H1 (cell line): ENCODE measurements around the gene GAK. TPM values are rescaled to one million over a fixed set of nuclear protein-coding genes. Genes with fewer than 3 reads are reported as not detected.

Source experiments
- CTCF ChIA-PET: fragments of 300-600 bp; sonication (Branson Sonifier 250); formaldehyde crosslinking; loops from one replicate; lab custom pipeline; 2021; ENCODE audit not compliant: partially characterized antibody; lab: Charles Lee
- POLR2A ChIA-PET: fragments of 300-600 bp; sonication (Branson Sonifier 250); formaldehyde crosslinking; loops from one replicate; lab custom pipeline; 2021; ENCODE audit warnings: inconsistent platforms; ENCODE audit not compliant: partially characterized antibody; lab: Charles Lee
- DNase-seq, 2 experiments: peaks; one replicate each; pipeline versions ENCODE4 v3.0.0 to v3.0.0-alpha.2; 2010 to 2022; ENCODE audit warnings: low spot score in 2 of 2, low read depth in 1 of 2, mixed read lengths in 1 of 2
- FAIRE-seq: peaks from 2 replicates; lab custom pipeline; 2011; peaks lifted over from hg19 to GRCh38; lab: Jason Lieb, UNC
- H2AFZ ChIP-seq: 2 replicates; pipeline ENCODE4 v1.8.1; 2012; ENCODE audit warnings: low read length, inconsistent platforms
- H2AK5ac ChIP-seq: 2 replicates; pipeline ENCODE4 v1.6.1; 2013; ENCODE audit warnings: low read depth, low read length
- H2BK120ac ChIP-seq: replicated peaks from 2 replicates; pipeline ENCODE3; 2013; ENCODE audit warnings: low read depth, low read length, inconsistent platforms
- H2BK12ac ChIP-seq: 2 replicates; pipeline ENCODE4 v1.6.1; 2013; ENCODE audit warnings: low read depth, low read length
- H2BK15ac ChIP-seq: 2 replicates; pipeline ENCODE4 v1.6.1; 2013; ENCODE audit warnings: low read length
- H2BK20ac ChIP-seq: 2 replicates; pipeline ENCODE4 v1.6.1; 2013; ENCODE audit warnings: low read length
- H2BK5ac ChIP-seq: 2 replicates; pipeline ENCODE4 v1.6.1; 2013; ENCODE audit warnings: low read depth, low read length
- H3K14ac ChIP-seq: 2 replicates; pipeline ENCODE4 v1.6.1; 2013; ENCODE audit warnings: inconsistent platforms; ENCODE audit not compliant: insufficient read length
- H3K18ac ChIP-seq: 2 replicates; pipeline ENCODE4 v1.6.1; 2013; ENCODE audit warnings: low read length; ENCODE audit errors: extremely low read depth
- H3K23ac ChIP-seq: 2 replicates; pipeline ENCODE4 v1.6.1; 2013; ENCODE audit warnings: inconsistent platforms; ENCODE audit not compliant: insufficient read length
- H3K23me2 ChIP-seq: 2 replicates; pipeline ENCODE4 v1.6.1; 2013; ENCODE audit warnings: low read depth, low read length
- H3K27ac ChIP-seq: 2 replicates; pipeline ENCODE4 v1.6.1; 2011; ENCODE audit warnings: low read depth, low read length, inconsistent platforms
- H3K27me3 ChIP-seq, 4 experiments: replicated peaks in 1 of 4; 1 replicate in 1 of 4; 2 replicates in 3 of 4; pipeline versions ENCODE4 v1.6.1 to v1.8.1; 2011 to 2013; ENCODE audit warnings: low read length in 3 of 4, mild to moderate bottlenecking in 3 of 4, inconsistent platforms in 2 of 4, mixed read lengths in 2 of 4, moderate library complexity in 1 of 4; ENCODE audit not compliant: control insufficient read depth in 3 of 4, insufficient read depth in 3 of 4; ENCODE audit errors: extremely low read depth in 1 of 4
- H3K36me3 ChIP-seq, 4 experiments: 2 replicates each; pipeline versions ENCODE4 v1.6.1 to v1.8.1; 2011 to 2013; ENCODE audit warnings: mild to moderate bottlenecking in 4 of 4, low read length in 3 of 4, moderate library complexity in 2 of 4, control low read depth in 1 of 4, inconsistent platforms in 1 of 4; ENCODE audit not compliant: insufficient read depth in 4 of 4, control insufficient read depth in 2 of 4
- H3K4ac ChIP-seq: replicated peaks from 2 replicates; pipeline ENCODE3; 2013; ENCODE audit warnings: low read length, low read depth, mixed read lengths, inconsistent platforms; ENCODE audit not compliant: insufficient read length
- H3K4me1 ChIP-seq, 4 experiments: replicated peaks in 1 of 4; 1 replicate in 1 of 4; 2 replicates in 3 of 4; pipeline versions ENCODE4 v1.6.1 to v1.8.1; 2011 to 2013; ENCODE audit warnings: low read length in 3 of 4, inconsistent platforms in 2 of 4, mixed read lengths in 1 of 4; ENCODE audit not compliant: insufficient read depth in 4 of 4, control insufficient read depth in 3 of 4
- H3K4me2 ChIP-seq, 2 experiments: 2 replicates each; pipeline versions ENCODE4 v1.6.1 to v1.8.1; 2011 to 2013; ENCODE audit warnings: low read depth in 2 of 2, low read length in 2 of 2, control low read depth in 1 of 2, inconsistent platforms in 1 of 2, mild to moderate bottlenecking in 1 of 2; ENCODE audit not compliant: insufficient read depth in 1 of 2
- H3K4me3 ChIP-seq, 4 experiments: fragments of 200-600, 300-600 bp in 1 of 4; sonication (generic), shearing (Covaris generic), sonication (Bioruptor Twin) in 1 of 4; 2 replicates each; pipeline versions ENCODE4 v1.5.1 to v1.8.1; 2011 to 2016; ENCODE audit warnings: low read length in 4 of 4, low read depth in 3 of 4, control low read depth in 2 of 4, inconsistent platforms in 2 of 4, mild to moderate bottlenecking in 2 of 4, mixed read lengths in 1 of 4, moderate library complexity in 1 of 4; ENCODE audit not compliant: insufficient read depth in 2 of 4; ENCODE audit errors: extremely low read depth in 1 of 4
- H3K56ac ChIP-seq: replicated peaks from 2 replicates; pipeline ENCODE3; 2013; ENCODE audit warnings: low read depth, mild to moderate bottlenecking, mixed read lengths, low read length, inconsistent platforms; ENCODE audit not compliant: insufficient read length
- H3K79me1 ChIP-seq: 2 replicates; pipeline ENCODE4 v1.6.1; 2013; ENCODE audit warnings: low read depth, low read length, control low read depth
- H3K79me2 ChIP-seq, 2 experiments: 2 replicates each; pipeline versions ENCODE4 v1.6.1 to v1.8.1; 2012 to 2013; ENCODE audit warnings: low read length in 2 of 2, mild to moderate bottlenecking in 2 of 2, inconsistent platforms in 1 of 2; ENCODE audit not compliant: insufficient read depth in 2 of 2, control insufficient read depth in 1 of 2
- H3K9ac ChIP-seq, 4 experiments: replicated peaks in 1 of 4; 1 replicate in 1 of 4; 2 replicates in 3 of 4; pipeline versions ENCODE4 v1.6.1 to v1.8.1; 2011 to 2013; ENCODE audit warnings: low read depth in 3 of 4, low read length in 3 of 4, control low read depth in 2 of 4, mild to moderate bottlenecking in 2 of 4, moderate library complexity in 2 of 4, inconsistent platforms in 1 of 4; ENCODE audit errors: extremely low read depth in 1 of 4
- H3K9me3 ChIP-seq, 2 experiments: 2 replicates each; pipeline versions ENCODE4 v1.6.1 to v1.8.1; 2012 to 2013; ENCODE audit warnings: mild to moderate bottlenecking in 2 of 2, moderate library complexity in 2 of 2, control low read depth in 1 of 2, inconsistent platforms in 1 of 2, low read depth in 1 of 2, low read length in 1 of 2, mixed read lengths in 1 of 2; ENCODE audit not compliant: insufficient read depth in 2 of 2
- H4K20me1 ChIP-seq, 2 experiments: replicated peaks in 1 of 2; 2 replicates each; pipeline versions ENCODE3 to v1.8.1; 2011 to 2013; ENCODE audit warnings: inconsistent platforms in 2 of 2, low read length in 2 of 2, mild to moderate bottlenecking in 1 of 2; ENCODE audit not compliant: insufficient read depth in 2 of 2, control insufficient read depth in 1 of 2
- H4K5ac ChIP-seq: 2 replicates; pipeline ENCODE4 v1.6.1; 2013; ENCODE audit warnings: low read length, low read depth, mixed read lengths, inconsistent platforms; ENCODE audit not compliant: insufficient read length
- H4K8ac ChIP-seq: 2 replicates; pipeline ENCODE4 v1.8.0; 2013; ENCODE audit warnings: mild to moderate bottlenecking, moderate library complexity, low read length, inconsistent platforms; ENCODE audit not compliant: insufficient read depth; ENCODE audit errors: extremely low read depth
- H4K91ac ChIP-seq: replicated peaks from 2 replicates; pipeline ENCODE3; 2013; ENCODE audit warnings: low read length, mixed read lengths, inconsistent platforms; ENCODE audit not compliant: insufficient read length
- EP300 ChIP-seq, 2 experiments: IDR thresholded peaks; 1 replicate in 1 of 2; 2 replicates in 1 of 2; pipeline ENCODE4 v1.6.1; 2011 to 2012; ENCODE audit warnings: low read depth in 2 of 2, low read length in 2 of 2, mild to moderate bottlenecking in 2 of 2, borderline replicate concordance in 1 of 2, inconsistent platforms in 1 of 2, moderate library complexity in 1 of 2
- HDAC6 ChIP-seq: IDR thresholded peaks from one replicate; pipeline ENCODE4 v1.7.1; 2012; ENCODE audit warnings: low read depth, mild to moderate bottlenecking, inconsistent platforms, low read length, moderate library complexity
- POLR2AphosphoS5 ChIP-seq: IDR thresholded peaks from 2 replicates; pipeline ENCODE4 v1.6.1; 2011; ENCODE audit warnings: low read depth, low read length
- TAF7 ChIP-seq: optimal IDR thresholded peaks from 2 replicates; pipeline ENCODE3; 2011; ENCODE audit warnings: low read depth, mild to moderate bottlenecking, inconsistent platforms, low read length, moderate library complexity, borderline replicate concordance
- WGBS, 2 experiments: shearing (Covaris generic) in 1 of 2; methylation state at CpG; one replicate each; pipeline versions ENCODE4 v1.1.6 to v1.1.7; 2013 to 2015; ENCODE audit warnings: low lambda C conversion rate in 2 of 2, mixed read lengths in 2 of 2, inconsistent platforms in 1 of 2, low coverage in 1 of 2, missing lambda C conversion rate in 1 of 2; ENCODE audit not compliant: insufficient replicate concordance in 2 of 2, insufficient coverage in 1 of 2, insufficient read length in 1 of 2; ENCODE audit errors: extremely low coverage in 1 of 2, missing lambda C conversion rate in 1 of 2; 5-methylcytosine and 5-hydroxymethylcytosine counted together
- polyA plus RNA-seq, 7 experiments: library from polyadenylated mRNA; depleted of rRNA in 3 of 7; stranded (reverse) in 5 of 7; unstranded in 2 of 7; fragments of >200 nt in 5 of 7; fragments of 200-250 nt in 2 of 7; gene quantifications; 1 replicate in 5 of 7; 2 replicates in 1 of 7; 4 replicates in 1 of 7; pipeline versions ENCODE4 v1.2.1 to v1.2.3, GENCODE V29; 2011 to 2013; ENCODE audit warnings: missing spikeins in 2 of 7, mixed read lengths in 2 of 7
- total RNA-seq: library from RNA; stranded (reverse); fragmentation: NEBNext Ultra II Directional; extraction: Animal tissue kit (Norgen Biotek cat#: 25700); gene quantifications from 2 replicates; pipeline ENCODE4 v1.2.1, GENCODE V29; 2021
- TF ChIP-seq, protein P1 (sequence below): IDR thresholded peaks from 2 replicates; pipeline ENCODE4 v1.6.1; 2012; ENCODE audit warnings: inconsistent platforms

The GAK gene
- total and polyA plus RNA-seq, 2 of the 8 experiments (the other 6 are each of a cell fraction or from before 2014, with no cell fraction given), result 31.5 to 70.8 TPM

DNA sequence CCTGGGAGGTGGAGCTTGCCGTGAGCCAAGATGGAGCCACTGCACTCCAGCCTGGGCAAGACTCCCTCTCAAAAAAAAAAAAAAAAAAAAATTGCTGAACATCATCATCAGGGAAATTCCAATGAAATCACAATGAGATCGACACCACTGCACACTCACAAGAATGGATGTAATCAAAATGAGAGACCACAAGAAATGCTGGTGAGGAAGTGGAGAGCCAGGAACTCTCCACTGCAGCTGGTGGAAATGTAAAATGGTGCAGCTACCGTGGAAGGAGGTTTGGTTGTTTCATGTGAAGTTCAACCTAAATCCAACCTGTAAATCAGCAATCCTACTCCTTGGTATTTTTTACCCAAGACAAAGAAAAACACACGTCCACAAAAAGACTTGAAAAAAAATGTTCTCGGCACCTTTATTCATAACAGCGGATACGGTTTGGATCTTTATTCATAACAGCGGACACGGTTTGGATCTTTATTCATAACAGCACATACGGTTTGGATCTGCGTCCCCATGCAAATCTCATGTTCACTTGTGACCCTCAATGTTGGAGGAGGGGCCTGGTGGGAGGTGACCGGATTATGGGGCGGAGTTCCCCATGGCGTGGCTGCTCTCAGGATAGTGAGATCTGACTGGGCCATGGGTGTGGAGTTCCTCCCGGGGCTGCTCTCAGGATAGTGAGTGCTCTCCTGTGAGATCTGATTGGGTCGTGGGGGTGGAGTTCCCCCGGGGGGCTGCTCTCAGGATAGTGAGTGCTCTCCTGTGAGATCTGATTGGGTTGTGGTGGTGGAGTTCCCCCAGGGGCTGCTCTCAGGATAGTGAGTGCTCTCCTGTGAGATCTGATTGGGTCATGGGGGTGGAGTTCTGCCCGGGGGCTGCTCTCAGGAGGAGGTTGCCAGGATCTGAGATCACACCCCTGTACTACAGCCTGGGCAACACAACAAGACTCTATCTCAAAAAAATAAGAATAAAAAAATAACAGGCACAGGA, 7.7 kb downstream of the GAK start:
- H3K4me3 ChIP-seq, result no peak overlapping the region
- FAIRE-seq (no peak), DNase-seq (no peak)
- no peaks in the 10 kb centered on the region for H3K23me2 ChIP-seq
- ChIA-PET CTCF (interaction anchor here (1.0 kb wide), 1 partner anchor 15 kb away, joined by 3 read pairs; no protein-coding TSS in a partner anchor), POLR2A (no interaction called here)
- H3K79me1 ChIP-seq, result peaks cover 20% of the 10 kb centered on the region
- H2BK12ac ChIP-seq, result no peak overlapping the region
- H3K27ac ChIP-seq, result no peak overlapping the region
- no peaks in the 10 kb centered on the region for H3K27me3 ChIP-seq
- H3K79me2 ChIP-seq, result peaks cover 19 to 74% of the 10 kb centered on the region in 2 experiments; a peak in 3 of 4 replicates
- no peak overlapping the region for H2AFZ ChIP-seq
- no peak overlapping the region for H4K8ac ChIP-seq
- no peak overlapping the region for H3K23ac ChIP-seq
- 87% methylated on average over 18 of the region's 18 CpGs; no CpG with 5 or more reads in 1 of the 2 experiments for WGBS, 2 experiments
- no peak overlapping the region; a peak in 1 of 7 replicates for H3K9ac ChIP-seq
- no peak overlapping the region for H2BK20ac ChIP-seq
- H2BK5ac ChIP-seq, result no peak overlapping the region
- no peak overlapping the region for H2AK5ac ChIP-seq
- peaks cover 9 to 22% of the 10 kb centered on the region in 2 experiments for H4K20me1 ChIP-seq
- no peak overlapping the region for H4K91ac ChIP-seq
- no peaks in the 10 kb centered on the region; a peak in 1 of 7 replicates for H3K4me1 ChIP-seq
- no peak overlapping the region for H3K56ac ChIP-seq
- no peak overlapping the region for H2BK120ac ChIP-seq
- TF ChIP-seq EP300 (IDR thresholded peaks at IDR 0.05; ENCODE audit: borderline replicate concordance in 1 of 2, low read depth in 2 of 2, low read length in 2 of 2) (no peak), POLR2AphosphoS5 (no peak), HDAC6 (no peak), TAF7 (no peak)
- TF ChIP-seq, protein P1, sequence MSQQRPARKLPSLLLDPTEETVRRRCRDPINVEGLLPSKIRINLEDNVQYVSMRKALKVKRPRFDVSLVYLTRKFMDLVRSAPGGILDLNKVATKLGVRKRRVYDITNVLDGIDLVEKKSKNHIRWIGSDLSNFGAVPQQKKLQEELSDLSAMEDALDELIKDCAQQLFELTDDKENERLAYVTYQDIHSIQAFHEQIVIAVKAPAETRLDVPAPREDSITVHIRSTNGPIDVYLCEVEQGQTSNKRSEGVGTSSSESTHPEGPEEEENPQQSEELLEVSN, result no peak
- no peak overlapping the region for H3K14ac ChIP-seq
- no peak overlapping the region for H3K18ac ChIP-seq
- no peaks in the 10 kb centered on the region for H3K9me3 ChIP-seq
- no peak overlapping the region for H3K4me2 ChIP-seq
- H4K5ac ChIP-seq, result no peak overlapping the region
- H3K4ac ChIP-seq, result no peak overlapping the region
- H2BK15ac ChIP-seq, result no peak overlapping the region
- H3K36me3 ChIP-seq, result no peaks in the 10 kb centered on the region
